ENCODE data around the gene NAALADL2. TPM values are rescaled to one million over a fixed set of nuclear protein-coding genes. Genes with fewer than 3 reads are reported as not detected.

Gene NAALADL2
- total and polyA plus RNA-seq, 4 donors, result 0.28 to 4.6 (median 3.1) TPM

DNA sequence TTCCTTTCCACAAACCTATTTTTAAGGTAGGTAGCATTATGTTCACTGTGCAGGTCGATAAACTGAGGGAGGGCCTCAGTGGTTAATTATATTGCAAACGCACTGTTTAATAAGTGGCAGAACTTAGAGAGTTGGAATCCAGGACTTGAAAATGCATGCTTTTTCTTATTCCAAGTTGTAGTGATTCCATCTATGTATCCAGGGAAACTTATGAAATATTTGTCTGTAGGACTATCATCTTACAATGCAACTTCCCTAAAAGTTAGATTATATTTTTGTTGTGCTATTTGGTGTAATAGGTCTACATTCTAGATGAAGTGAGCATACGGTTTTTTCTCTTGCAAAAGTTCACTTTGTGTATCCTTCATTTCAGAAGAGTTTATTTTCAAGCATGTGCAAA, 419.5 kb downstream of the NAALADL2 start:
- 89% methylated on average over 3 of the region's 3 CpGs for WGBS

DNA sequence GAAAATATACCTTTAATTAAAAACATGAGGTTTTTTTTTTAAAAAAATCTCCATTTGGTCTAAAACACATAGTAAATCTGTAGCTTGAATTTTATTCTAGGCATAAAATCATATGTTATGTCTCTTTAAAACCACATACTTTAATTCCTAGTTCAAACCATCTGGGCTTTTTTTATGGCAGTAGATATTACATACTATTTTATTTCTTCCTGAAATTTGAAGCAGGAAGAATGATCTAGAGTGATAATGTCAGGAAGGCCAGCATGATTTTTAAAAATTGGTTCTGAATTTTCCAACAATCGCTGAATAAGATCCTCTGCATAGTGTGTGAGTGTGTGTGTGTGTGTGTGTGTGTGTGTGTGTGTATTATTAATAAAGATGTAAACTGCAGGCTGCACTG, 420.3 kb downstream of the NAALADL2 start:
- Histone ChIP-seq H3K9ac (ENCODE audit: low read depth in 1 of 2, low read length in 2 of 2) (no peak overlapping the region), H3K27ac (ENCODE audit: low read depth in 1 of 2, low read length in 2 of 2) (no peak overlapping the region), H3K4me1 (ENCODE audit: control insufficient read depth in 4 of 4, insufficient read depth in 4 of 4, low read length in 3 of 4) (no peaks in the 10 kb centered on the region), H3K27me3 (ENCODE audit: control insufficient read depth in 4 of 4, insufficient read depth in 4 of 4, low read length in 3 of 4) (no peaks in the 10 kb centered on the region), H3K36me3 (ENCODE audit: control insufficient read depth in 4 of 4, insufficient read depth in 3 of 4, low read depth in 1 of 4, low read length in 3 of 4) (no peaks in the 10 kb centered on the region), H3K4me3 (ENCODE audit: low read depth in 1 of 3, low read length in 3 of 3) (no peak overlapping the region), H3K9me3 (ENCODE audit: control insufficient read depth in 4 of 4, low read length in 3 of 4) (no peaks in the 10 kb centered on the region)
- 74% methylated on average over 1 of the region's 1 CpG for WGBS
- TF ChIP-seq FOXA2 (IDR thresholded peaks at IDR 0.05) (no peak), NR2F2 (IDR thresholded peaks at IDR 0.05) (no peak), RAD21 (IDR thresholded peaks at IDR 0.05) (no peak), EGR1 (IDR thresholded peaks at IDR 0.05; ENCODE audit: low read depth in 2 of 2) (no peak)
- TF ChIP-seq, protein P1, sequence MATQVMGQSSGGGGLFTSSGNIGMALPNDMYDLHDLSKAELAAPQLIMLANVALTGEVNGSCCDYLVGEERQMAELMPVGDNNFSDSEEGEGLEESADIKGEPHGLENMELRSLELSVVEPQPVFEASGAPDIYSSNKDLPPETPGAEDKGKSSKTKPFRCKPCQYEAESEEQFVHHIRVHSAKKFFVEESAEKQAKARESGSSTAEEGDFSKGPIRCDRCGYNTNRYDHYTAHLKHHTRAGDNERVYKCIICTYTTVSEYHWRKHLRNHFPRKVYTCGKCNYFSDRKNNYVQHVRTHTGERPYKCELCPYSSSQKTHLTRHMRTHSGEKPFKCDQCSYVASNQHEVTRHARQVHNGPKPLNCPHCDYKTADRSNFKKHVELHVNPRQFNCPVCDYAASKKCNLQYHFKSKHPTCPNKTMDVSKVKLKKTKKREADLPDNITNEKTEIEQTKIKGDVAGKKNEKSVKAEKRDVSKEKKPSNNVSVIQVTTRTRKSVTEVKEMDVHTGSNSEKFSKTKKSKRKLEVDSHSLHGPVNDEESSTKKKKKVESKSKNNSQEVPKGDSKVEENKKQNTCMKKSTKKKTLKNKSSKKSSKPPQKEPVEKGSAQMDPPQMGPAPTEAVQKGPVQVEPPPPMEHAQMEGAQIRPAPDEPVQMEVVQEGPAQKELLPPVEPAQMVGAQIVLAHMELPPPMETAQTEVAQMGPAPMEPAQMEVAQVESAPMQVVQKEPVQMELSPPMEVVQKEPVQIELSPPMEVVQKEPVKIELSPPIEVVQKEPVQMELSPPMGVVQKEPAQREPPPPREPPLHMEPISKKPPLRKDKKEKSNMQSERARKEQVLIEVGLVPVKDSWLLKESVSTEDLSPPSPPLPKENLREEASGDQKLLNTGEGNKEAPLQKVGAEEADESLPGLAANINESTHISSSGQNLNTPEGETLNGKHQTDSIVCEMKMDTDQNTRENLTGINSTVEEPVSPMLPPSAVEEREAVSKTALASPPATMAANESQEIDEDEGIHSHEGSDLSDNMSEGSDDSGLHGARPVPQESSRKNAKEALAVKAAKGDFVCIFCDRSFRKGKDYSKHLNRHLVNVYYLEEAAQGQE (IDR thresholded peaks at IDR 0.05), result no peak
- TF ChIP-seq, protein P2, sequence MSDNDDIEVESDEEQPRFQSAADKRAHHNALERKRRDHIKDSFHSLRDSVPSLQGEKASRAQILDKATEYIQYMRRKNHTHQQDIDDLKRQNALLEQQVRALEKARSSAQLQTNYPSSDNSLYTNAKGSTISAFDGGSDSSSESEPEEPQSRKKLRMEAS (IDR thresholded peaks at IDR 0.05), result no peak
- no peak for DNase-seq (ENCODE audit: low spot score)

More for the DNA sequence above, 419.5 kb downstream of the NAALADL2 start:
- no peak for TF ChIP-seq RAD21 (IDR thresholded peaks at IDR 0.05)
- no peak for TF ChIP-seq GABPA (IDR thresholded peaks at IDR 0.05 in 1 of 2, conservative IDR thresholded peaks at IDR 0.05 in 1 of 2)
- TF ChIP-seq RXRA (IDR thresholded peaks at IDR 0.05), result no peak
- TF ChIP-seq FOXA2 (IDR thresholded peaks at IDR 0.05), result no peak
- TF ChIP-seq JUND (IDR thresholded peaks at IDR 0.05), result no peak
- TF ChIP-seq NR2F2 (IDR thresholded peaks at IDR 0.05), result no peak
- TF ChIP-seq, protein P1 (IDR thresholded peaks at IDR 0.05), result no peak
- TF ChIP-seq FOXA1 (IDR thresholded peaks at IDR 0.05), result no peak
- TF ChIP-seq YY1 (IDR thresholded peaks at IDR 0.05), result no peak
- no peak overlapping the region for H3K9ac ChIP-seq (ENCODE audit: low read depth in 1 of 2, low read length in 2 of 2)
- H3K36me3 ChIP-seq (ENCODE audit: control insufficient read depth in 4 of 4, insufficient read depth in 3 of 4, low read depth in 1 of 4, low read length in 3 of 4), result no peaks in the 10 kb centered on the region
- H3K27me3 ChIP-seq (ENCODE audit: control insufficient read depth in 4 of 4, insufficient read depth in 4 of 4, low read length in 3 of 4), result no peaks in the 10 kb centered on the region
- no peak for DNase-seq (ENCODE audit: low spot score)
- H3K4me3 ChIP-seq (ENCODE audit: low read depth in 1 of 3, low read length in 3 of 3), result no peak overlapping the region
- H3K9me3 ChIP-seq (ENCODE audit: control insufficient read depth in 4 of 4, low read length in 3 of 4), result no peaks in the 10 kb centered on the region
- H3K27ac ChIP-seq (ENCODE audit: low read depth in 1 of 2, low read length in 2 of 2), result no peak overlapping the region
- no peaks in the 10 kb centered on the region for H3K4me1 ChIP-seq (ENCODE audit: control insufficient read depth in 4 of 4, insufficient read depth in 4 of 4, low read length in 3 of 4)

All from liver (tissue), 9 donors.